Fibroblast of villous mesenchyme (primary cell): Measurements from ENCODE around the gene ENTHD1. TPM values are rescaled to one million over a fixed set of nuclear protein-coding genes. Genes with fewer than 3 reads are reported as not detected.
"Not testable (repeated sequence)": the region's sequence is repeated elsewhere in the genome, so short reads cannot be mapped to it uniquely, and the experiment has no call there.

Experiments
- DNase-seq: peaks from one replicate; pipeline ENCODE4 v3.0.0-alpha.2; 2010; ENCODE audit warnings: low read depth
- H3K4me3 ChIP-seq: 2 replicates; pipeline ENCODE4 v1.5.1; 2011; ENCODE audit warnings: low read depth, mild to moderate bottlenecking, low read length
- total RNA-seq: library from RNA; depleted of rRNA; stranded (reverse); fragments of >200 nt; gene quantifications from 2 replicates; pipeline ENCODE4 v1.2.3, GENCODE V29; 2012
- TF ChIP-seq, protein P1 (sequence below): IDR thresholded peaks from 2 replicates; pipeline ENCODE4 v1.5.1; 2012; ENCODE audit warnings: low read depth, mild to moderate bottlenecking, low read length; ENCODE audit not compliant: insufficient read depth

Gene ENTHD1
- total RNA-seq, 1 donor = not detected

DNA sequence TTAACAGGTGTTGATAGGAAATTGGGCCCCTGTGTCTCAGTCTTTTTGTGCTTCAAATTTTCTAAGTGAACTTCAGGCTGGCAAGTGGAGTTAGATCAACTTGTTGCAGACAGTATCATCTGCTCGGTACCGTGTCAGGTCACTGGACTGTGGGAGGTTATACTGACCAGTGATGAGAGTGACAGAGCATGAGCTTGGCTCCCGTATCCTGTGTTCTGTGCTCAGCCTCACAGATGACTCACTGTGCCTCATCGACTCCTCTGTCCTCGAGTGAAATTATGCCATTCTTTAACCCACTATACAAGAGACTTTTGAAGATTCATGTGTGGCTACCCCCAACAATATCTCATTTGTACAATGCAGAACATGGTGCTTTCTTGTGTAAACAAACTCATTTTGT lies 15.2 kb upstream of the ENTHD1 start:
- H3K4me3 ChIP-seq = no peak overlapping the region
- TF ChIP-seq, protein P1, sequence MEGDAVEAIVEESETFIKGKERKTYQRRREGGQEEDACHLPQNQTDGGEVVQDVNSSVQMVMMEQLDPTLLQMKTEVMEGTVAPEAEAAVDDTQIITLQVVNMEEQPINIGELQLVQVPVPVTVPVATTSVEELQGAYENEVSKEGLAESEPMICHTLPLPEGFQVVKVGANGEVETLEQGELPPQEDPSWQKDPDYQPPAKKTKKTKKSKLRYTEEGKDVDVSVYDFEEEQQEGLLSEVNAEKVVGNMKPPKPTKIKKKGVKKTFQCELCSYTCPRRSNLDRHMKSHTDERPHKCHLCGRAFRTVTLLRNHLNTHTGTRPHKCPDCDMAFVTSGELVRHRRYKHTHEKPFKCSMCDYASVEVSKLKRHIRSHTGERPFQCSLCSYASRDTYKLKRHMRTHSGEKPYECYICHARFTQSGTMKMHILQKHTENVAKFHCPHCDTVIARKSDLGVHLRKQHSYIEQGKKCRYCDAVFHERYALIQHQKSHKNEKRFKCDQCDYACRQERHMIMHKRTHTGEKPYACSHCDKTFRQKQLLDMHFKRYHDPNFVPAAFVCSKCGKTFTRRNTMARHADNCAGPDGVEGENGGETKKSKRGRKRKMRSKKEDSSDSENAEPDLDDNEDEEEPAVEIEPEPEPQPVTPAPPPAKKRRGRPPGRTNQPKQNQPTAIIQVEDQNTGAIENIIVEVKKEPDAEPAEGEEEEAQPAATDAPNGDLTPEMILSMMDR = no peak
- DNase-seq = no peak

GRCh38 chr22:39908136-39908535 lies 14.6 kb upstream of the ENTHD1 start:
- DNase-seq = no peak
- TF ChIP-seq, protein P1 = no peak
- H3K4me3 ChIP-seq = no peak overlapping the region

GRCh38 chr22:39907605-39908097 lies 14.1 kb upstream of the ENTHD1 start:
- no peak for DNase-seq
- TF ChIP-seq, protein P1 = no peak
- H3K4me3 ChIP-seq = no peak overlapping the region

DNA sequence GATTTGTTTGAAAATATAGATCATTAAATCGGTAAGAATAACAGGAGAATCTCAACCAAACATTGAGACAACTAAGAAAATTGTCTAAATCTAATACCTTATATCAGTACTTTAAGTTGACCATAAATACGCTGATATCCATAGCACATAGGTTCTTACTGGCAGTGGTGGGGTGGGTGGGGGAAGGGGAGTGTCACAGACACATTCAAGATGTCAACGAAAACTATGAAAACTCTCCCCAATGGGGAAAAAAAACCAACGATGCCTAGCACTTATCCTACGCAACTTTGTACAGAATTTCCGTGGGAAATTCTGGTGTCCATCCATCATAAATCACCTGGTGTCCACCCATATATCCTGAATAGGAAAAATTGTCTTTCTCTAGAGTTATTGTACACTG lies 13.5 kb upstream of the ENTHD1 start:
- no peak overlapping the region for H3K4me3 ChIP-seq
- DNase-seq = no peak
- TF ChIP-seq, protein P1 = no peak

DNA sequence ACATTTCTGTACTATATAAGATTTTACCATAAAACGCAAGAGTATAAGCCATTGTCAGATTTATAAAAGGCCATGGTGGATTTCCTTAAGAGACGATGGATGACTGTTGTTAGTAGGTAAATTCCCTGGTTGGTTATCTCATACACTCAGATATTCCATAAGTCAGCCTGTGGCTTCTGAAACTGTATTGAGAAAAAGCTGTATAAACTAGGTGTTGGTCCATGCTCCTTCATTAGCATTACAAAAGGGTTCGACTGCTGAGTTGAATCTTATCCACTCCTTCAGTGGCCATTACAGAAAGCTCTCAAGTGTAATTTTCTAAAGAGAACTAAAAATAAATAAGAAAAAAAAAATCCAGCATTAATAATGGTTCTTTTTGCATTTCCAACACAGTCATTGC lies 12.6 kb upstream of the ENTHD1 start:
- H3K4me3 ChIP-seq = no peak overlapping the region
- no peak for DNase-seq
- TF ChIP-seq, protein P1 = no peak

GRCh38 chr22:39905687-39906086 lies 12.1 kb upstream of the ENTHD1 start:
- no peak for DNase-seq
- no peak overlapping the region for H3K4me3 ChIP-seq
- TF ChIP-seq, protein P1 = no peak

DNA sequence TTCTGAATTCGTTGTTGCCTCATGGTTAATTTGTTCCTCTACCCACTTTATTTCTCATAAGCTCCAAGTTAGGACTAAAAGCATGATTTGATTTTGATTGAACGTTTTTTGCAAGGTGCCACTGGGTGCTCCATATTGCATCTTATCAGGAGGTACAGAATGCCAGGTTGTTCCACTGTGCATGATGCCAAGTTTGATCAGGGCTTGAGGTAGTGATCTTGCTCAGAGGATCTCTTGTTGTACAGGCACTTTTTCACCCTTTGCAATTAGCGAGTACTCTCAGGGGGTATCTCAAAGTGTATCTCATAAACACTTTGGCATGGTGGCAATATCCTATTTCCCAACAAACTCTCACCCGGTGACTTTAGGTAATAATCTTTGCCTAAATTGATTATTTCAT lies 11.3 kb upstream of the ENTHD1 start:
- TF ChIP-seq, protein P1 = no peak
- no peak for DNase-seq
- H3K4me3 ChIP-seq = no peak overlapping the region

DNA sequence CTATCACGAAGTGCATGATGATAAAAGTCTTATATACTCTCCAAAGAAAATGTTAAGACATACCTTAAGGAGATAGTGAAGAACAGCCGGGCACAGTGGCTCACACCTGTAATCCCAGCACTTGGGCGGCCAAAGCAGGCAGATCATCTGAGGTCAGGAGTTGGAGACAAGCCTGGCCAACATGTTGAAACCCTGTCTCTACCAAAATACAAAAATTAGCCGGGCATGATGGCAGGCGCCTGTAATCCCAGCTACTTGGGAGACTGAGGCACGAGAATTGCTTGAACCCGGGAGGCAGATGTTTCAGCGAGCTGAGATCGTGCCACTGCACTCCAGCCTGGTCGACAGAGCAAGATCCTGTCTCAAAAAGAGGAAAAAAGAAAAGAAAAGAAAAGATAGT lies 10.5 kb upstream of the ENTHD1 start:
- not testable (repeated sequence) for DNase-seq, H3K4me3 ChIP-seq
